ENCODE data around the gene FGFR2. TPM values are rescaled to one million over a fixed set of nuclear protein-coding genes. Genes with fewer than 3 reads are reported as not detected.
A peak's percentile ranks its signal among the peaks of the same experiment; 100 is the strongest.

FGFR2 gene
- total RNA-seq, 1 experiment from 2014 or later: 135 TPM

- Histone ChIP-seq H3K18ac (ENCODE audit: insufficient read length, low read depth, low read length) (no peak overlapping the region), H2BK15ac (ENCODE audit: low read depth, low read length) (no peak overlapping the region), H3K4me2 (ENCODE audit: insufficient read depth, insufficient read length, low read length) (no peak overlapping the region), H2AFZ (ENCODE audit: low read length) (no peak overlapping the region), H3K56ac (ENCODE audit: insufficient read length, low read depth, low read length) (no peak overlapping the region), H3K9me3 (ENCODE audit: control insufficient read depth, low read depth, low read length) (no peaks in the 10 kb centered on the region), H2AK5ac (ENCODE audit: insufficient read length, low read length) (no peak overlapping the region), H3K27me3 (ENCODE audit: insufficient read depth, low read length) (no peaks in the 10 kb centered on the region), H3K79me2 (ENCODE audit: insufficient read depth, low read length) (no peaks in the 10 kb centered on the region), H3K23ac (ENCODE audit: insufficient read length, low read depth, low read length) (no peak overlapping the region), H3K4ac (ENCODE audit: low read depth, low read length) (no peak overlapping the region), H3K14ac (ENCODE audit: insufficient read depth, low read length) (no peak overlapping the region), H2BK5ac (ENCODE audit: insufficient read length, low read length) (no peak overlapping the region), H4K20me1 (ENCODE audit: control insufficient read depth, insufficient read depth, insufficient read length) (no peaks in the 10 kb centered on the region), H3K23me2 (ENCODE audit: insufficient read length, low read depth, low read length, poor library complexity, severe bottlenecking) (no peaks in the 10 kb centered on the region), H3K9ac (ENCODE audit: extremely low read depth, insufficient read length, low read length) (no peak overlapping the region), H3T11ph (ENCODE audit: low read length) (no peak overlapping the region), H3K79me1 (ENCODE audit: insufficient read depth, low read depth, low read length, poor library complexity, severe bottlenecking) (no peaks in the 10 kb centered on the region), H2BK120ac (ENCODE audit: low read depth, low read length, poor library complexity, severe bottlenecking) (no peak overlapping the region), H2BK12ac (ENCODE audit: insufficient read length, low read depth, low read length) (no peak overlapping the region), H3K4me1 (ENCODE audit: insufficient read depth, low read length) (no peaks in the 10 kb centered on the region), H4K8ac (replicated peaks; ENCODE audit: insufficient read length, low read depth, low read length) (no peak overlapping the region), H2BK20ac (ENCODE audit: low read depth, low read length, poor library complexity, severe bottlenecking) (no peak overlapping the region), H3K27ac (ENCODE audit: insufficient read length, low read depth, low read length) (no peak overlapping the region), H4K5ac (ENCODE audit: insufficient read length, low read depth, low read length) (no peak overlapping the region), H4K91ac (ENCODE audit: insufficient read length, low read depth, low read length) (no peak overlapping the region)
- no peak overlapping the region for H3K4me3 Mint-ChIP-seq
- peaks cover 6% of the 10 kb centered on the region for H3K27me3 Mint-ChIP-seq (ENCODE audit: low read depth)
- peaks cover 0 to 17% of the 10 kb centered on the region in 2 experiments; a peak in 3 of 4 replicates for H3K4me1 Mint-ChIP-seq
- no CpG with 5 or more reads among the region's 9 CpGs for WGBS (ENCODE audit: extremely low coverage, insufficient read length, low lambda C conversion rate)
- peaks cover 9 to 14% of the 10 kb centered on the region in 2 experiments for H3K9me3 Mint-ChIP-seq
- peak overlapping the region in 1 of 3 experiments; percentile 45; a peak in 1 of 7 replicates for H3K27ac Mint-ChIP-seq
- H3K36me3 Mint-ChIP-seq (ENCODE audit: insufficient read depth in 1 of 3, low read depth in 3 of 3): peaks cover 4 to 16% (median 12%) of the 10 kb centered on the region in 3 experiments
- TF ChIP-seq CTCF (conservative IDR thresholded peaks at IDR 0.05): no peak
- DNase-seq: no peak
Observed at GRCh38 chr10:121614613-121615434, 16.6 kb upstream of the FGFR2 start.

All from H9 (cell line).